AG10803 (cell line): ENCODE measurements around the gene TIMM17A.

Source experiments
- DNase-seq: peaks from one replicate; pipeline ENCODE4 v3.0.0; 2010; ENCODE audit warnings: low read depth
- H3K4me3 ChIP-seq: 2 replicates; pipeline ENCODE4 v1.5.1; 2011; ENCODE audit warnings: mild to moderate bottlenecking, low read length, control low read depth
- CTCF ChIP-seq: conservative IDR thresholded peaks from 2 replicates; pipeline ENCODE4 v1.5.1; 2011; ENCODE audit warnings: mild to moderate bottlenecking, low read length, control low read depth, inconsistent platforms

TIMM17A gene

GRCh38 chr1:202004711-202005110 is 49.4 kb downstream of the TIMM17A start:
- H3K4me3 ChIP-seq: no peak overlapping the region
- DNase-seq: no peak
- no peak for TF ChIP-seq CTCF

- peak; percentile 25 for DNase-seq
- peak; percentile 43 for TF ChIP-seq CTCF
- H3K4me3 ChIP-seq: no peak overlapping the region
Measured at GRCh38 chr1:202005958-202006357, 50.7 kb downstream of the TIMM17A start.

- no peak overlapping the region for H3K4me3 ChIP-seq
Measured at GRCh38 chr1:202007304-202007703, 52.0 kb downstream of the TIMM17A start.

GRCh38 chr1:202007805-202008489 is 52.6 kb downstream of the TIMM17A start:
- no peak overlapping the region for H3K4me3 ChIP-seq
- no peak for DNase-seq
- TF ChIP-seq CTCF: no peak

More at GRCh38 chr1:202007304-202007703, 52.0 kb downstream of the TIMM17A start:
- DNase-seq: no peak
- no peak for TF ChIP-seq CTCF

- TF ChIP-seq CTCF: peak; percentile 89
- DNase-seq: peak; percentile 67
- no peak overlapping the region for H3K4me3 ChIP-seq
Measured at GRCh38 chr1:202009326-202010179, 54.2 kb downstream of the TIMM17A start.

GRCh38 chr1:202010180-202011015 is 55.1 kb downstream of the TIMM17A start, which contains the start of gene ELF3:
Gene ELF3, plus strand, starts transcription at chr1:202010587. Its CDS starts 550 bp downstream, at chr1:202011137.
- no peak within 1 kb of the TSS for H3K4me3 ChIP-seq
- DNase-seq: no peak
- no peak for TF ChIP-seq CTCF
